NB4 (cell line): ENCODE results near the gene C5orf63.

Experiments
- MYC ChIP-seq: IDR thresholded peaks from 2 replicates; pipeline ENCODE4 v1.6.1; 2011; ENCODE audit warnings: low read depth, low read length
- POLR2A ChIP-seq: IDR thresholded peaks from 2 replicates; pipeline ENCODE4 v1.6.1; 2011; ENCODE audit warnings: mild to moderate bottlenecking; ENCODE audit not compliant: insufficient read length; ENCODE audit errors: extremely low read depth
- TF ChIP-seq, protein P1 (sequence below): IDR thresholded peaks from 2 replicates; pipeline ENCODE4 v1.6.1; 2011; ENCODE audit warnings: low read depth, low read length
- TF ChIP-seq, protein P2 (sequence below): IDR thresholded peaks from one replicate; pipeline ENCODE4 v1.5.1; 2012; ENCODE audit warnings: low read depth, low read length

DNA sequence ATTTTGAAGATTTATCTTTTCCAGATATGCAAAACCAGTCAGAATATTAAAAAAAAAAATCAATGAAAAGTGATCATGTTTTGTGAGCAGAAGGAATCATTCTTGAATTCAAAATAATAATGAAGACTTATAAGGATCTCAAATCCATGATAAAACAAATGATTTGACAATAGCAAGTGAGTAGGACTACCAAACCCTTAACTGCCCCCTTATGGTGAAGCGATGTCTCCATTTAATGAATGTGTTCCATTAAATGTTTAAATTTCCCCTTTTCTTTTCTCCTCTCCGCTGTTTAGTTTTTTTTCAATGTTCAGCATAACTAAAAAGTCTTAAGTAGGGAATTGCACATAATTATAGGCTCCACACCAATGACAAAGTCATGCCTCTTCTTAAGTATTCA lies 30.7 kb downstream of the C5orf63 start:
- TF ChIP-seq, protein P1, sequence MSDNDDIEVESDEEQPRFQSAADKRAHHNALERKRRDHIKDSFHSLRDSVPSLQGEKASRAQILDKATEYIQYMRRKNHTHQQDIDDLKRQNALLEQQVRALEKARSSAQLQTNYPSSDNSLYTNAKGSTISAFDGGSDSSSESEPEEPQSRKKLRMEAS: no peak
- TF ChIP-seq, protein P2, sequence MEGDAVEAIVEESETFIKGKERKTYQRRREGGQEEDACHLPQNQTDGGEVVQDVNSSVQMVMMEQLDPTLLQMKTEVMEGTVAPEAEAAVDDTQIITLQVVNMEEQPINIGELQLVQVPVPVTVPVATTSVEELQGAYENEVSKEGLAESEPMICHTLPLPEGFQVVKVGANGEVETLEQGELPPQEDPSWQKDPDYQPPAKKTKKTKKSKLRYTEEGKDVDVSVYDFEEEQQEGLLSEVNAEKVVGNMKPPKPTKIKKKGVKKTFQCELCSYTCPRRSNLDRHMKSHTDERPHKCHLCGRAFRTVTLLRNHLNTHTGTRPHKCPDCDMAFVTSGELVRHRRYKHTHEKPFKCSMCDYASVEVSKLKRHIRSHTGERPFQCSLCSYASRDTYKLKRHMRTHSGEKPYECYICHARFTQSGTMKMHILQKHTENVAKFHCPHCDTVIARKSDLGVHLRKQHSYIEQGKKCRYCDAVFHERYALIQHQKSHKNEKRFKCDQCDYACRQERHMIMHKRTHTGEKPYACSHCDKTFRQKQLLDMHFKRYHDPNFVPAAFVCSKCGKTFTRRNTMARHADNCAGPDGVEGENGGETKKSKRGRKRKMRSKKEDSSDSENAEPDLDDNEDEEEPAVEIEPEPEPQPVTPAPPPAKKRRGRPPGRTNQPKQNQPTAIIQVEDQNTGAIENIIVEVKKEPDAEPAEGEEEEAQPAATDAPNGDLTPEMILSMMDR: no peak
- TF ChIP-seq POLR2A: no peak
- TF ChIP-seq MYC: no peak
